UCSD-AML1 (cell line): ENCODE data around the gene SLC10A7.

Experiments used
- DNase-seq: peaks from one replicate; lab custom pipeline; 2025; ENCODE audit not compliant: unreplicated experiment; lab: John Stamatoyannopoulos, UW

SLC10A7 gene

DNA sequence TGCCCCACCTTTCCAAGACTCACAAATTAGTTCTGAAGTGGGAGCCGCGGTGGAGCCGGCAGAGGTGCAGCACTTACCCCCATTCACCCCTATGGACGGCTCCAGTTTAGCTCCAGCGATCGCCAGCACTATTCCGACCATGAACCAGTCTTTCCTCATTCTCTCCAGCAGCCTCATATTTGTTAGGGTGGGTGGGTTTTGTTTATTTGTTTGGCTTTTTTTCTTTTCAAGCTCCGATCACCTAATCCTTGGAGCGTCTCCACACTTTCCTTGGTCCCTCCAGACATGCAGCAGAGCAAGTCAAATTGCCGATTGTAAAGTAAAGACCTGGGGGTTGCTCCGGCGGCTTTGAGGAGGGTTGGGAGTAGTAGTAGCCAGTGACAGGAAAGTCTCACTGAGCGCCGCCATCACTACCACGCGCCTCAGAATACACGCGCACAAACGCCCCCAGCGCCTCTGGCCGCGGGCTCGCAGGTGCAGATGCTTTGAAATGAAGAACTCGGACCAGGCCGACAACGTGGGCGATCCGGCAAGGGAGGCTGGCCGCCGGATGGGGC is at the start of gene SLC10A7:
Gene SLC10A7, minus strand, starts transcription at position 400 of the 557 bp plus-strand sequence. Its CDS starts 223 bp downstream, at position 177.
- peak; percentile 77 for DNase-seq

DNA sequence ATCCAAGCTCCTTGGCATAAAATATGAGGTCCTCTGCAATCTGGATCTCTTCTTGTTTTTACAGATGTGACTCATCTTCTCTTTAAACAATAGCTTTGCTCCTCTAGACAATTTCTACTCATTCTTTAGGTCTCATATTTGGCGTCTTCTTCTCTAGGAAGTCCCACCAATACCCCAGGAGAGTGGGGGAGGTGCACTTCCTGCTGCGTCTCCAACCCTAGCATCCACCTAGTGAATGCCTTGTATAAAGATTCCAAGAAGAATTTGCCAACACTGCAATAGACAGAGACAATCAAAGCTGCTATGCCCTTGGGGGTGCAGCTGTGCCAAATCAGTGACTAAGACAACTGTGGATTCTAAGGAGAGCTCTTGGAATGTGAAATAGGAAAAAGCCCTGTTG is 45.7 kb upstream of the SLC10A7 start:
- DNase-seq = no peak

DNA sequence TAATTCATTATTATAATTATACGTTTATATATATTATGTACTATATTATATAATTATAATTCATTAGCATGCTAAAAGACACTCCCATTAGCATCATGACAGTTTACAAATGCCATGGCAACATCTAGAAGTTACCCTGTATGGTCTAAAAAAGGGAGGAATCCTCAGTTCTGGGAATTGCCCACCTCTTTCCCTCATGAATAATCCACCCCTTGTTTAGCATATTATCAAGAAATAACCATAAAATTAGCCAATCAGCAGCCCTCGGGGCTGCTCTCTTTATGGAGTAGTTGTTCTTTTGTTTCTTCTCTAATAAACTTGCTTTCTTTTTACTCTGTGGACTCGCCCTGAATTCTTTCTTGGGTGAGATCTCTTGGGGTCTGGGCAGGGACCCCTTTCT is 42.8 kb upstream of the SLC10A7 start:
- DNase-seq = no peak

GRCh38 chr4:146550161-146550560 is 28.4 kb upstream of the SLC10A7 start:
- no peak for DNase-seq

GRCh38 chr4:146548443-146548842 is 26.7 kb upstream of the SLC10A7 start:
- DNase-seq = no peak

DNA sequence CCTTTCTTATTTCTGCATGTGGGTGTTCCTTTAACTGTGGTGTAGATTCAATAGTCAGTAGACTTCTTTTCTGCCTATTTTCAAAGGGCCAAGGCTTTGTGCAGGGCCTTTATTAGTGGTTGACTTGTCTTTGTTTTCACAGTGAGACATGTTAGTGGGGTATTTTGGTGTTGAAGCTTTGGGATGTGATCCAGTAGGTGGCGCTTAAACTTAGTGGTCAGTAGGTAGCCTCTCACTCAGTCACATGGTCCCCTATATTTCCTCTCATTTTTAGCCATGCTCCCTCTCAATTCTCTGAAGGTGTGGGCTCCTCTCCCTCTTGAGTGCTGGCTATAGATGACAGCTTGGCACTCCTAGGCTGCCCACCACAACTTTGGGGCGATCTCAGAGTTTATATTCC is 23.4 kb upstream of the SLC10A7 start:
- DNase-seq = no peak

- no peak for DNase-seq
Measured at GRCh38 chr4:146534178-146534577, 12.4 kb upstream of the SLC10A7 start.

DNA sequence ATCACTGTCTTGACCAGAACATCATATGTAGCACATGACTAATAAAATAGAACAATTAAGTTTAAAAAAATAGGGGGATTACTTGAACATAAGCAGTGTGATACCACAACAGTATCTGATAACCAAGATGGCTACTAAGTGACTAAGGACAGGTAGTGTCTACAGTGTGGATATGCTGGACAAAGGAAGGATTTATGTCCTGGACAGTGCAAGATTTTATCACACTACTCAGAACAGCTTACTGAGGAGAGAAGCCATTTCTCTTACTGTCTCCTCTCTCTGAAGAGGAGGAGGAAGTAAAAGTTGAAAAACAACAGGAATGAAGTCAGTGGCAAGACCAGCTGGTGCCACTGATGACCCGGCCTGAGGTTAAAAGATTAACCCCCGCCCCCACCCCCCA is 4.0 kb upstream of the SLC10A7 start:
- DNase-seq = peak; percentile 11

- DNase-seq = no peak
Measured at GRCh38 chr4:146524663-146525062, 2.9 kb upstream of the SLC10A7 start.

DNA sequence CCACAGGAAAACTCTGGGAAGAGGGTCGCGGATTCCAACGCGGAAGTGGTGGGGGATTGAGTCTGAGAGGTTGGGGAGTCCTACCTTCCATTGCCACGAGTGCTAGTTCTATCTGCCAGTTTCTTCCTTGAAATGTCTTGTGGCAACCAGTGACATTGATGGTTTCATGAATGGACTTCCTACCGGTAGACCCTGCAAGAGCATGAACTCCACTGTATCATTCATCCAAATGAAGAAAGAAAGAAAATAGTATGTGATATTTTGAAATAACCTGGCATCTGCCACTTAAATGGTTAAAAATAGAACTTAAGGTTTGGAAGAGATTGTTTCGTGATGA is 1.1 kb upstream of the SLC10A7 start:
- no peak for DNase-seq

GRCh38 chr4:146522098-146522868 is 543 bp upstream of the SLC10A7 start:
- peak; percentile 89 for DNase-seq

GRCh38 chr4:146520896-146521540 is 722 bp downstream of the SLC10A7 start:
- peak; percentile 24 for DNase-seq

DNA sequence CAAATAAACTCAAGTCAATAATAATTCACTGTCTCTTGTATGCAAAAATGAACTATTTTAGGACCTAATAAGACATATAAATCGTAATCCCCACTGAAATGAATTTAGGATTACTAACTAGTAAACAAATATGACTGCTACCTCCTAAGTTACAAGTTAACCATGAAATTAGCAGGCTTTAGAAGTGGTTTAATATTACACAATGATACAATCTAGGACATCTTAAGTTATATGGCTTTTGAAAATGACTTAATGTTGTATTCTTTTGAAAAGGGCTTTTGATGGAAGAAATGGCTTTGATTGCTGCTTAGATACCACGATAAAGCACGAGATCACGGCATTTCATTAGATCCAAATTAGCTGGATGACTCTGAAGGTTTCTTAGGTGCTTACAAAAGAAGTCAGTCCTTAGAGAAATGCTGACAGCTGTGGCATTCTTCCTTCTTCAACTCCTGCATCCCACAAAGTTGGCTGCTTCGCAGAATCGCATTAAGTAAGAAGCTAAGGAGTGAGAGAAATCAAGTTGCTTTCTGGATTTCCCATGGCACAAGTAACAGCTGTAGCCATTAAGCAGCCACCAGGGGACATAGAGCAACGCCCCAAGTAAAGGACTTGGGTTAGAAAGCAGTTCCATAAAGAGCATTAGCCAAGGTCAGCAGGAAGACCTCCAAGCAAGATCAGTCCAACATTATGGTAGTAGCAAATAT is 6.9 kb downstream of the SLC10A7 start:
- no peak for DNase-seq

DNA sequence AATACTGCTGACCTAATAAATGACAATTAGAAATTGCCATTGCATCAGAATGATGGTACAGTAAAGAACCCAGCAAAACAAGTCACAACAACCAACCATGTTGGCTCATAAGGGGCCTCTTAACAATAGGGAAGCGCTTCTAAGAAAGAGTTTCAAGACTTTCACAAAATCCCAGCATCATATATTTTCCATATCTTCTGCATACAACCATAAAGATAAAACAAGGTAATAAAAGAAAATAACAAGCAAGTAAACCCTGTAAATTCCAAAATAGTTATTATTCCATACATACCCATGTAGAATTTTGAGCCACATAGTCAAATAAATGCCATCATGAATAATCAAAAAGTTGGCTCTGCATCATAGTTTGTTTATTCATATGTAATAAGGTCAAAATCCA is 8.2 kb downstream of the SLC10A7 start:
- no peak for DNase-seq

DNA sequence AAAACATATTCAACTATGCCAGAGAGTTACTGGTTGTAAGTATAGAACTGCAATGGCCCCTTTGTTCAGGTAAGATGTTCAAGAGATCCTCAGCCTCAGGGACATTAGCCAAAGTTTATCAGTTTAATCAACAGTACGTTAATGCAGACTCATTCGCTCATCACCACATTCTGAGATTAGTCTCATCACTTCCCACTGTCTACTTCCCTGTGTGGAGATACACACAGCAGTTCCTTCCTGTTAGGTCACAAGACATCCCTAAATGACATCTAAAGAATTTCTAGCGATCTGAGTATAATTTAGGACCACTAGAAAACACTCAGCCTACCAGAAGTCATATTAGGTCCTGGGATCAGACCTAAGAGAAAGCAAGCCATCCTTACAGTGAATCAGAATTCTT is 10.4 kb downstream of the SLC10A7 start:
- DNase-seq = no peak

- DNase-seq = no peak
Measured at GRCh38 chr4:146510942-146511341, 10.8 kb downstream of the SLC10A7 start.

GRCh38 chr4:146508229-146508939 is 13.4 kb downstream of the SLC10A7 start:
- no peak for DNase-seq

DNA sequence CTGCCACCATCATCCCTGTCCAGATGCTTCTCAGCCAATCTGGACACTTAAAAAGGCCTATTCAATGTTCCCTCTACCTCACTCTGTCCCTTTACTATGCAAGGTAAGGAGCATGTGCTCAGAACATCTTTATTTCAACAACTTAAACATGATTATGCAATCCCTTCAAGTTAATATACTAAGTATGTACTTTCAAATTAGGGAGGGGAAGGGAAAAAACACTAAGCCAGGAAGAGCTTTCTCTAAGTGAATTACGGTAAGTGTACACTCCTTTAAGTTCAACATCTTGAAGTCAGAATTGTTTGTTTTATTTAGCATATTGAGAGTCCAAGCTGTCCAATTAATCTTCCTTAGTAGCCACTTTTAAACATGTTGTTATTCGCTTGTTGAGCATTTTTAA is 14.1 kb downstream of the SLC10A7 start:
- DNase-seq = no peak

- DNase-seq = no peak
Measured at GRCh38 chr4:146506272-146506671, 15.5 kb downstream of the SLC10A7 start.

DNA sequence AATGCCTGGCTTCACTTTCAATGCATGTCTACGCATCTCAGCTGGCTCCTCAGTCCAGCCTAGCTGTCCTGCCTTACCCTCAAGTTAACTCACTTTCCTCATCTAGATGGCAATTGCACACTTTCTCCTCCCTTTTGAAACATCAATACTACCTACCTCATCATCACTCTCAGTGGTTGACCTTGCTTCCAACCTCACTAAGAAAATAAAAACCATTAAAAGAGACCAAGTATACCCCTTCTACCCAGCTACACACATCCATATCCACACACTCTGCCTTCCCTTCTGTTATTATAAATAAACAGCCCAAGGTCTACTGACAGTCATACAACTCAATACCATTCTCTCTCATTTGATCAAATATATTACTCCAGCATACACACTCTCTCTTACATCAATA is 21.5 kb downstream of the SLC10A7 start:
- no peak for DNase-seq

DNA sequence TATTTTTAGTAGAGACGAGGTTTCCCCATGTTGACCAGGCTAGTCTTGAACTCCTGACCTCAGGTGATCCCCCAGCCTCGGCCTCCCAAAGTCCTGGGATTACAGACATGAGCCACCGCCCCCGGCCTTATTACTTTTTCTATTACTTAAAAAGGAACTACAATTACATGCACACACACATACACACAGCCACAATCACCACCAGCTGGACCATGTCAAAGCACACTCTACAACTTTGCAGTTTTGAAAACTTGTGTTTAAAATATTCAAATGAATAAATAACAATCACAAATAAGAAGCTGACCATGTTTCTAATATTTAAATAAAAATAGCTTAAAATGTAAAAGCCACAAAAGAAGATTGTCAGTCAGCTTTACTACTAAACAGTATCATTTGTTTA is 23.4 kb downstream of the SLC10A7 start:
- DNase-seq = no peak
